Panc1 (cell line): ENCODE data around the gene ITPA. TPM values are rescaled to one million over a fixed set of nuclear protein-coding genes. Genes with fewer than 3 reads are reported as not detected.

Experiments
- ATAC-seq: fragments of 200-7000 bp; cut with Tn5 transposase; 2 replicates; pipeline ENCODE4 v1.9.1; 2020; ENCODE audit warnings: mild to moderate bottlenecking, moderate library complexity
- BruUV-seq: library from RNA; stranded (reverse); fragments of 400-500 nt; replicated peaks from 2 replicates; lab custom pipeline; 2021; lab: Mats Ljungman, UMichigan
- CTCF ChIA-PET: fragments of 300-600 bp; sonication (Branson Sonifier 250); formaldehyde crosslinking; loops from one replicate; lab custom pipeline; 2022; ENCODE audit warnings: antibody characterized with exemption; lab: Charles Lee
- POLR2A ChIA-PET: fragments of 300-600 bp; sonication (Branson Sonifier 250); formaldehyde crosslinking; loops from one replicate; lab custom pipeline; 2022; ENCODE audit warnings: antibody characterized with exemption; lab: Charles Lee
- DNase-seq: peaks from one replicate; pipeline ENCODE4 v3.0.0-alpha.2; 2010; ENCODE audit warnings: low read depth, low spot score
- H3K27ac ChIP-seq: 2 replicates; pipeline ENCODE4 v1.5.1; 2011; ENCODE audit warnings: mild to moderate bottlenecking, low read length, inconsistent platforms
- H3K27me3 ChIP-seq: fragments of 200-500 bp; sonication (Bioruptor generic); 2 replicates; pipeline ENCODE4 v1.6.0; 2014; ENCODE audit warnings: low read length, inconsistent platforms; ENCODE audit not compliant: control insufficient read depth, insufficient read depth
- H3K36me3 ChIP-seq: fragments of 200-500 bp; sonication (Bioruptor generic); 2 replicates; pipeline ENCODE4 v1.5.1; 2014; ENCODE audit warnings: inconsistent platforms, mild to moderate bottlenecking, low read length, moderate library complexity; ENCODE audit not compliant: control insufficient read depth, insufficient read depth
- H3K4me1 ChIP-seq: 2 replicates; pipeline ENCODE4 v1.5.1; 2011; ENCODE audit warnings: inconsistent platforms, mild to moderate bottlenecking, low read length, moderate library complexity; ENCODE audit not compliant: control insufficient read depth, insufficient read depth
- H3K4me3 ChIP-seq, 2 experiments: 2 replicates each; pipeline ENCODE4 v1.5.1; 2011 to 2012; ENCODE audit warnings: low read depth in 2 of 2, low read length in 2 of 2, mild to moderate bottlenecking in 2 of 2, inconsistent platforms in 1 of 2, moderate library complexity in 1 of 2
- H3K9me3 ChIP-seq: fragments of 200-500 bp; sonication (Bioruptor generic); 2 replicates; pipeline ENCODE4 v1.5.1; 2014; ENCODE audit warnings: low read depth, mild to moderate bottlenecking, inconsistent platforms, low read length, moderate library complexity; ENCODE audit not compliant: control insufficient read depth, insufficient read depth
- POLR2AphosphoS5 ChIP-seq: IDR thresholded peaks from 2 replicates; pipeline ENCODE4 v1.6.1; 2012; ENCODE audit warnings: mild to moderate bottlenecking, low read depth, low read length, moderate library complexity
- SIN3A ChIP-seq: IDR thresholded peaks from 2 replicates; pipeline ENCODE4 v1.6.1; 2012; ENCODE audit warnings: low read depth, mild to moderate bottlenecking, low read length, moderate library complexity, borderline replicate concordance; ENCODE audit not compliant: insufficient read depth
- TCF7L2 ChIP-seq: IDR thresholded peaks from 2 replicates; pipeline ENCODE4 v1.6.1; 2011; ENCODE audit warnings: mild to moderate bottlenecking, low read depth, low read length, inconsistent platforms
- in situ Hi-C: cut with HindIII; loops from 2 replicates; pipeline ENCODE4 v1.10.0; 2016; ENCODE audit warnings: low sequenced_read_pairs, low pct_unique_long_range_greater_than_20kb
- intact Hi-C: fragments of 100-400 bp; cut with micrococcal nuclease; formaldehyde crosslinking; loops from one replicate; pipeline ENCODE4 v1.10.0; 2022; ENCODE audit not compliant: unreplicated experiment
- total RNA-seq: library from RNA; stranded (reverse); gene quantifications from one replicate; pipeline ENCODE4 v1.2.1, GENCODE V29; 2021; ENCODE audit not compliant: unreplicated experiment
- TF ChIP-seq, protein P1 (sequence below): fragments of 450-650 bp; IDR thresholded peaks from 2 replicates; pipeline ENCODE4 v1.5.1; 2017; ENCODE audit warnings: mild to moderate bottlenecking
- TF ChIP-seq, protein P2 (sequence below), 2 experiments: IDR thresholded peaks; 2 replicates each; pipeline ENCODE4 v1.6.1; 2011 to 2012; ENCODE audit warnings: low read depth in 2 of 2, control low read depth in 1 of 2, low read length in 1 of 2, mild to moderate bottlenecking in 1 of 2, moderate library complexity in 1 of 2; ENCODE audit not compliant: insufficient read depth in 1 of 2

Gene ITPA
- total RNA-seq, 1 experiment from 2014 or later = 107 TPM

DNA sequence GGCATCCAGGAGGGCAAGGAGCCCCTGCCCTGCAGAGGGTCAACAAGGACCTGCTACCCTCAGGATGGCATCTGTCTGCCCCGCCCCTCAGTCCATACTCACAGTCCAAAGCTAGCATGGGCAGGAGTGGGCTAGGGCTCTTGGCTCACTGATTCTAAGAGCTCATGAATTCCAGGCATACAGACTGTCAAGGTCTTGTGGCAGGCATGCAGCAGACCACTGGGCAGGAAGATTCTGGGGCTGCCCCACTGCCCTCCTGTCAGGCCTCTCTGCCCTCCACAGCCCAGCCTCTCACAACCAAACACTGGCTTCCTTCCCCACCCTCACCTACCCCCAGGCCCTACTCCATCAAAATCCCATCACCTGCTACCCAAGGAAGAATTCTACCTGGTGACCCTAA lies 35.3 kb downstream of the ITPA start:
- TF ChIP-seq POLR2AphosphoS5 = no peak
- no peak for TF ChIP-seq SIN3A
- TF ChIP-seq, protein P1, sequence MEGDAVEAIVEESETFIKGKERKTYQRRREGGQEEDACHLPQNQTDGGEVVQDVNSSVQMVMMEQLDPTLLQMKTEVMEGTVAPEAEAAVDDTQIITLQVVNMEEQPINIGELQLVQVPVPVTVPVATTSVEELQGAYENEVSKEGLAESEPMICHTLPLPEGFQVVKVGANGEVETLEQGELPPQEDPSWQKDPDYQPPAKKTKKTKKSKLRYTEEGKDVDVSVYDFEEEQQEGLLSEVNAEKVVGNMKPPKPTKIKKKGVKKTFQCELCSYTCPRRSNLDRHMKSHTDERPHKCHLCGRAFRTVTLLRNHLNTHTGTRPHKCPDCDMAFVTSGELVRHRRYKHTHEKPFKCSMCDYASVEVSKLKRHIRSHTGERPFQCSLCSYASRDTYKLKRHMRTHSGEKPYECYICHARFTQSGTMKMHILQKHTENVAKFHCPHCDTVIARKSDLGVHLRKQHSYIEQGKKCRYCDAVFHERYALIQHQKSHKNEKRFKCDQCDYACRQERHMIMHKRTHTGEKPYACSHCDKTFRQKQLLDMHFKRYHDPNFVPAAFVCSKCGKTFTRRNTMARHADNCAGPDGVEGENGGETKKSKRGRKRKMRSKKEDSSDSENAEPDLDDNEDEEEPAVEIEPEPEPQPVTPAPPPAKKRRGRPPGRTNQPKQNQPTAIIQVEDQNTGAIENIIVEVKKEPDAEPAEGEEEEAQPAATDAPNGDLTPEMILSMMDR = no peak
- no peak for TF ChIP-seq TCF7L2
- TF ChIP-seq, protein P2, sequence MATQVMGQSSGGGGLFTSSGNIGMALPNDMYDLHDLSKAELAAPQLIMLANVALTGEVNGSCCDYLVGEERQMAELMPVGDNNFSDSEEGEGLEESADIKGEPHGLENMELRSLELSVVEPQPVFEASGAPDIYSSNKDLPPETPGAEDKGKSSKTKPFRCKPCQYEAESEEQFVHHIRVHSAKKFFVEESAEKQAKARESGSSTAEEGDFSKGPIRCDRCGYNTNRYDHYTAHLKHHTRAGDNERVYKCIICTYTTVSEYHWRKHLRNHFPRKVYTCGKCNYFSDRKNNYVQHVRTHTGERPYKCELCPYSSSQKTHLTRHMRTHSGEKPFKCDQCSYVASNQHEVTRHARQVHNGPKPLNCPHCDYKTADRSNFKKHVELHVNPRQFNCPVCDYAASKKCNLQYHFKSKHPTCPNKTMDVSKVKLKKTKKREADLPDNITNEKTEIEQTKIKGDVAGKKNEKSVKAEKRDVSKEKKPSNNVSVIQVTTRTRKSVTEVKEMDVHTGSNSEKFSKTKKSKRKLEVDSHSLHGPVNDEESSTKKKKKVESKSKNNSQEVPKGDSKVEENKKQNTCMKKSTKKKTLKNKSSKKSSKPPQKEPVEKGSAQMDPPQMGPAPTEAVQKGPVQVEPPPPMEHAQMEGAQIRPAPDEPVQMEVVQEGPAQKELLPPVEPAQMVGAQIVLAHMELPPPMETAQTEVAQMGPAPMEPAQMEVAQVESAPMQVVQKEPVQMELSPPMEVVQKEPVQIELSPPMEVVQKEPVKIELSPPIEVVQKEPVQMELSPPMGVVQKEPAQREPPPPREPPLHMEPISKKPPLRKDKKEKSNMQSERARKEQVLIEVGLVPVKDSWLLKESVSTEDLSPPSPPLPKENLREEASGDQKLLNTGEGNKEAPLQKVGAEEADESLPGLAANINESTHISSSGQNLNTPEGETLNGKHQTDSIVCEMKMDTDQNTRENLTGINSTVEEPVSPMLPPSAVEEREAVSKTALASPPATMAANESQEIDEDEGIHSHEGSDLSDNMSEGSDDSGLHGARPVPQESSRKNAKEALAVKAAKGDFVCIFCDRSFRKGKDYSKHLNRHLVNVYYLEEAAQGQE (IDR thresholded peaks at IDR 0.05; ENCODE audit: insufficient read depth in 1 of 2, low read depth in 2 of 2, low read length in 1 of 2) = no peak
- ChIA-PET CTCF (no interaction called here), POLR2A (interaction anchor here (0.6 kb wide), 1 partner anchor 87 kb away, joined by 6 read pairs; no protein-coding TSS in a partner anchor)
- H3K27ac ChIP-seq = peak overlapping the region; percentile 44
- no peak overlapping the region for H3K4me3 ChIP-seq
- H3K36me3 ChIP-seq = no peaks in the 10 kb centered on the region; the same call in 1 of the 2 replicates
- DNase-seq (no peak), ATAC-seq (no peak)
- intact Hi-C loops = no loop called here
- in situ Hi-C loops = no loop called here
- no peaks in the 10 kb centered on the region for H3K27me3 ChIP-seq
- H3K4me1 ChIP-seq = peaks cover 13% of the 10 kb centered on the region
- BruUV-seq = no TSS peak
- no peaks in the 10 kb centered on the region for H3K9me3 ChIP-seq

GRCh38 chr20:3245156-3245555 lies 35.9 kb downstream of the ITPA start:
- TF ChIP-seq SIN3A = no peak
- no peak for TF ChIP-seq TCF7L2
- TF ChIP-seq, protein P2 (IDR thresholded peaks at IDR 0.05; ENCODE audit: insufficient read depth in 1 of 2, low read depth in 2 of 2, low read length in 1 of 2) = no peak
- no peak for TF ChIP-seq POLR2AphosphoS5
- TF ChIP-seq, protein P1 = no peak
- ChIA-PET CTCF (interaction anchor here (0.6 kb wide), 1 partner anchor 26 kb away, joined by 3 read pairs; no protein-coding TSS in a partner anchor), POLR2A (no interaction called here)
- H3K27me3 ChIP-seq = no peaks in the 10 kb centered on the region
- peak overlapping the region; percentile 44 for H3K27ac ChIP-seq
- no peak for DNase-seq
- peaks cover 19% of the 10 kb centered on the region for H3K4me1 ChIP-seq
- H3K4me3 ChIP-seq = no peak overlapping the region
- ATAC-seq = no peak
- intact Hi-C loops (no loop called here), in situ Hi-C loops (no loop called here)
- H3K9me3 ChIP-seq = no peaks in the 10 kb centered on the region
- BruUV-seq = no TSS peak
- H3K36me3 ChIP-seq = no peaks in the 10 kb centered on the region
